Brain microvascular endothelial cell (primary cell): ENCODE data around the gene DZIP3.

ENCODE experiments used
- DNase-seq: peaks from one replicate; pipeline ENCODE4 v3.0.0-alpha.2; 2020
- H3K27ac ChIP-seq: fragments of 250-450 bp; sonication (Bioruptor Pico); 2 replicates; pipeline ENCODE4 v1.5.1; 2020; ENCODE audit warnings: mild to moderate bottlenecking, moderate library complexity
- H3K27me3 ChIP-seq: fragments of 250-450 bp; sonication (Bioruptor Pico); replicated peaks from 2 replicates; pipeline ENCODE4 v1.5.1; 2020; ENCODE audit warnings: mild to moderate bottlenecking
- H3K36me3 ChIP-seq: fragments of 250-450 bp; sonication (Bioruptor Pico); replicated peaks from 2 replicates; pipeline ENCODE4 v1.5.1; 2020; ENCODE audit warnings: mild to moderate bottlenecking
- H3K4me3 ChIP-seq: 2 replicates; pipeline ENCODE4 v1.5.1; 2011; ENCODE audit warnings: low read depth, mild to moderate bottlenecking, control low read depth, low read length, moderate library complexity
- in situ Hi-C: cut with HindIII; loops from 2 replicates; pipeline ENCODE4 v1.10.0; 2017; ENCODE audit warnings: low sequenced_read_pairs, low pct_ligation_motif_present
- TF ChIP-seq, protein P1 (sequence below): IDR thresholded peaks from 2 replicates; pipeline ENCODE4 v1.5.1; 2011; ENCODE audit warnings: low read depth, mild to moderate bottlenecking, moderate library complexity, low read length, control low read depth, inconsistent platforms; ENCODE audit errors: missing control alignments

Gene DZIP3

DNA sequence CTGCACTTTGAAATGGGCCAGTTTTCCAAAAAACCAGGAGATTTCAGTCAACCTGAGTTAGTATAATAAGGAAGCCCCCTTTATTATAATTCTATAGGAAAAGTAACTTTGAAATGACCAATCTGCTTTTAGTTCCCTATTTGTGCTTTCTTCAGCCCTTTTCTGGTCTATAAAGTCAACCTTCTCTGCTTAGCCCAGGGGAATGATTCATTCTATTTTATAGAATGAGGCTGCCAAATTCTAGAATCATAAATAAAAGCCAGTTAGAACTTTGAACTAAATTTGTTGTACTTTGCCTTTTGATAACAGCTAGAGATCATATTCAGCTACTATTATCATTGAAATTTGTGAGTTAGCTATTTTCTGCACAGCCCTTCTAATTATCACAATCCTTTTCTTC is 25.0 kb upstream of the DZIP3 start:
- no peak for DNase-seq
- in situ Hi-C loops: no loop called here
- H3K27ac ChIP-seq: no peak overlapping the region

GRCh38 chr3:108565506-108565905 is 24.0 kb upstream of the DZIP3 start:
- in situ Hi-C loops: no loop called here
- no peaks in the 10 kb centered on the region for H3K36me3 ChIP-seq
- no peak overlapping the region for H3K4me3 ChIP-seq
- no peak for DNase-seq
- TF ChIP-seq, protein P1, sequence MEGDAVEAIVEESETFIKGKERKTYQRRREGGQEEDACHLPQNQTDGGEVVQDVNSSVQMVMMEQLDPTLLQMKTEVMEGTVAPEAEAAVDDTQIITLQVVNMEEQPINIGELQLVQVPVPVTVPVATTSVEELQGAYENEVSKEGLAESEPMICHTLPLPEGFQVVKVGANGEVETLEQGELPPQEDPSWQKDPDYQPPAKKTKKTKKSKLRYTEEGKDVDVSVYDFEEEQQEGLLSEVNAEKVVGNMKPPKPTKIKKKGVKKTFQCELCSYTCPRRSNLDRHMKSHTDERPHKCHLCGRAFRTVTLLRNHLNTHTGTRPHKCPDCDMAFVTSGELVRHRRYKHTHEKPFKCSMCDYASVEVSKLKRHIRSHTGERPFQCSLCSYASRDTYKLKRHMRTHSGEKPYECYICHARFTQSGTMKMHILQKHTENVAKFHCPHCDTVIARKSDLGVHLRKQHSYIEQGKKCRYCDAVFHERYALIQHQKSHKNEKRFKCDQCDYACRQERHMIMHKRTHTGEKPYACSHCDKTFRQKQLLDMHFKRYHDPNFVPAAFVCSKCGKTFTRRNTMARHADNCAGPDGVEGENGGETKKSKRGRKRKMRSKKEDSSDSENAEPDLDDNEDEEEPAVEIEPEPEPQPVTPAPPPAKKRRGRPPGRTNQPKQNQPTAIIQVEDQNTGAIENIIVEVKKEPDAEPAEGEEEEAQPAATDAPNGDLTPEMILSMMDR: no peak
- no peaks in the 10 kb centered on the region for H3K27me3 ChIP-seq
- H3K27ac ChIP-seq: no peak overlapping the region

More for the DNA sequence above, 25.0 kb upstream of the DZIP3 start:
- no peak overlapping the region for H3K4me3 ChIP-seq
- TF ChIP-seq, protein P1: no peak
- no peaks in the 10 kb centered on the region for H3K36me3 ChIP-seq
- no peaks in the 10 kb centered on the region for H3K27me3 ChIP-seq

DNA sequence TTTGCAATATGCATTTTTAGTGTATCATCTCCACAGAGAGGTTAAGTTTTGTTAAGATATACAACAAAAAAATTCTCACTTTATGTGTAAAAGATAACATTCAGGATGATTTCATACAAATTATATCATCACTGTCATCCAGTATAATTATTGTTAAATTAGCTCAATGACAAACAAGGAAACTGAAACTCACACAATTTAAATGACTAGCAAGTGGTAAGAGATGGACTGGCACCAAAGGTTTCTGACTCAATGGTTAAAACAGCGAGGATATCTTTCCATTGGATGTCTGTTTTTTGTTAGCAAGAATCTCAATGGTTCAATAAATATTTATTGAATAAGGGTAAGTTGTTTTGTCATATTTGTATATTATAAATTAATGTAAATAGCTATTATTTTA is 22.9 kb upstream of the DZIP3 start:
- H3K4me3 ChIP-seq: no peak overlapping the region
- no peak overlapping the region for H3K27ac ChIP-seq
- in situ Hi-C loops: no loop called here
- TF ChIP-seq, protein P1: no peak
- H3K27me3 ChIP-seq: no peaks in the 10 kb centered on the region
- H3K36me3 ChIP-seq: no peaks in the 10 kb centered on the region
- DNase-seq: no peak

DNA sequence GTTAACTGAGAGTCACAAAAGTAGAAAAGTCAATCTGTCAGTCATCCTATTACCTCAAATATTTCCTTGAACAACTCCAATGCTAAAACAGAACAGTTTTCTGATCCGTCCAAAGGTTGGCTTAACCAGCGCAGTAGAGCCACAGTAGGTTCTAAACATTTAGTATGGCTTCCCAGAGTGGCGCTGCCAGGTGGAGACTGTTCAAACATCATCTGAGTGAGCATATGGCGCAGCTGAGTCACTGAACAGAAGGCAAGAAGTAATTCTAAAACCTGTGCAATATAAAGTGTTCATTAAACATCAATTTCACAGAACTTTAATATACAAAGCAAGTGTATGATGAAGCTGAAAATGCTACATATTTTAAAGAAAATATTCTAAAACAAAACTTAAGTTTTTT is 20.2 kb upstream of the DZIP3 start:
- DNase-seq: no peak
- Histone ChIP-seq H3K4me3 (no peak overlapping the region), H3K27ac (no peak overlapping the region), H3K36me3 (peaks cover under 1% of the 10 kb centered on the region), H3K27me3 (no peaks in the 10 kb centered on the region)
- TF ChIP-seq, protein P1: no peak
- in situ Hi-C loops: no loop called here

DNA sequence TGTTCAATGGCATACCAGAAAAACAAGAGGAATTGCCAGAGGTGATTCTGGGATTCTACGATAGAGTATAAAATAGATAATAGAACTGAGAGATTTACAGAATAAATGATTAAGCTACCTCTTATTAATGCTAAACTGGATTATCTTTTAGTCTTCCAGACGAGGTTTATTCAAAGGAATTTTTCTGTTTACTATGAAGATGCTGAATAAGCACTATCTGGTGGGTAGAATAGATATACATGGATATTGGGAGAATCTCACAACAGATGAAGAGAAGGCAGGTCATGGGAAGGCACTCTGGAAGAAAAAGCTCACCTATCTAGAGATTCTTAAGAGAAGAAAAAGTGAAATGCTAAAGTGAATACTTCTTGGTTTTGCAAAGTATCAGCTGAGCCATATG is 11.5 kb upstream of the DZIP3 start:
- Histone ChIP-seq H3K4me3 (no peak overlapping the region), H3K36me3 (peaks cover 5% of the 10 kb centered on the region), H3K27ac (no peak overlapping the region), H3K27me3 (no peaks in the 10 kb centered on the region)
- TF ChIP-seq, protein P1: no peak
- in situ Hi-C loops: no loop called here
- DNase-seq: no peak

- TF ChIP-seq, protein P1: no peak
- Histone ChIP-seq H3K27me3 (no peaks in the 10 kb centered on the region), H3K36me3 (no peaks in the 10 kb centered on the region), H3K4me3 (peak overlapping the region; percentile 90), H3K27ac (peak overlapping the region; percentile 98)
- no peak for DNase-seq
- in situ Hi-C loops: no loop called here
Measured at GRCh38 chr3:108588601-108589000, 921 bp upstream of the DZIP3 start.
